A673 (cell line): ENCODE results near the gene KCNIP4. TPM values are rescaled to one million over a fixed set of nuclear protein-coding genes. Genes with fewer than 3 reads are reported as not detected.

ENCODE experiments used
- BruUV-seq: library from RNA; stranded (reverse); fragments of 400-500 nt; replicated peaks from 2 replicates; lab custom pipeline; 2021; lab: Mats Ljungman, UMichigan
- CTCF ChIA-PET: fragments of 300-600 bp; sonication (Branson Sonifier 250); formaldehyde crosslinking; loops from one replicate; lab custom pipeline; 2022; ENCODE audit warnings: antibody characterized with exemption; lab: Charles Lee
- POLR2A ChIA-PET: fragments of 300-600 bp; sonication (Branson Sonifier 250); formaldehyde crosslinking; loops from one replicate; lab custom pipeline; 2022; ENCODE audit warnings: antibody characterized with exemption; ENCODE audit not compliant: low non-redundant PET; lab: Charles Lee
- DNase-seq: peaks from one replicate; pipeline ENCODE4 v3.0.0-alpha.2; 2015; ENCODE audit warnings: low spot score
- H3K27ac ChIP-seq: fragments of 200-600 bp; sonication (generic); 2 replicates; pipeline ENCODE4 v1.5.1; 2016; ENCODE audit warnings: mixed run types, low read depth, mild to moderate bottlenecking, mixed read lengths, antibody characterized with exemption, low read length; ENCODE audit not compliant: poor library complexity, severe bottlenecking
- H3K27me3 ChIP-seq: fragments of 200-600 bp; sonication (generic); replicated peaks from 2 replicates; pipeline ENCODE4 v1.6.1; 2017; ENCODE audit warnings: mixed run types, low read depth, mild to moderate bottlenecking, mixed read lengths, antibody characterized with exemption, low read length; ENCODE audit not compliant: insufficient read depth, poor library complexity
- H3K36me3 ChIP-seq: fragments of 200-600 bp; sonication (generic); 2 replicates; pipeline ENCODE4 v1.6.1; 2016; ENCODE audit warnings: mixed run types, mild to moderate bottlenecking, mixed read lengths, antibody characterized with exemption, low read length; ENCODE audit not compliant: insufficient read depth, poor library complexity, severe bottlenecking
- H3K4me1 ChIP-seq: fragments of 200-600 bp; sonication (generic); 2 replicates; pipeline ENCODE4 v1.6.1; 2017; ENCODE audit warnings: mixed run types, mild to moderate bottlenecking, mixed read lengths, antibody characterized with exemption, low read length; ENCODE audit not compliant: insufficient read depth, poor library complexity, severe bottlenecking
- H3K4me3 ChIP-seq: fragments of 200-600 bp; sonication (generic); 2 replicates; pipeline ENCODE4 v1.5.1; 2016; ENCODE audit warnings: low read depth, mixed run types, mild to moderate bottlenecking, mixed read lengths, low read length; ENCODE audit not compliant: poor library complexity, severe bottlenecking
- H3K9me3 ChIP-seq: fragments of 200-600 bp; sonication (generic); 2 replicates; pipeline ENCODE4 v1.6.1; 2016; ENCODE audit warnings: mixed run types, low read depth, mild to moderate bottlenecking, mixed read lengths, antibody characterized with exemption, low read length; ENCODE audit not compliant: poor library complexity, severe bottlenecking
- EZH2 ChIP-seq: fragments of 200-600 bp; sonication (generic); IDR thresholded peaks from 2 replicates; pipeline ENCODE4 v1.6.1; 2017; ENCODE audit warnings: borderline replicate concordance, low read depth, mild to moderate bottlenecking, mixed read lengths, antibody characterized with exemption, low read length; ENCODE audit not compliant: poor library complexity, severe bottlenecking
- intact Hi-C: fragments of 100-400 bp; cut with micrococcal nuclease; formaldehyde crosslinking; loops from one replicate; pipeline ENCODE4 v1.10.0; 2022; ENCODE audit not compliant: unreplicated experiment
- total RNA-seq: library from RNA; stranded (reverse); gene quantifications from 2 replicates; pipeline ENCODE4 v1.2.3, GENCODE V29; 2021
- TF ChIP-seq, protein P1 (sequence below): fragments of 300-800, 200-600 bp; sonication (generic); conservative IDR thresholded peaks from 2 replicates; pipeline ENCODE4 v1.5.1; 2017; ENCODE audit warnings: low read depth, mild to moderate bottlenecking, antibody characterized with exemption, low read length, moderate library complexity, mixed read lengths

Gene KCNIP4
- total RNA-seq, 1 experiment from 2014 or later, result not detected

DNA sequence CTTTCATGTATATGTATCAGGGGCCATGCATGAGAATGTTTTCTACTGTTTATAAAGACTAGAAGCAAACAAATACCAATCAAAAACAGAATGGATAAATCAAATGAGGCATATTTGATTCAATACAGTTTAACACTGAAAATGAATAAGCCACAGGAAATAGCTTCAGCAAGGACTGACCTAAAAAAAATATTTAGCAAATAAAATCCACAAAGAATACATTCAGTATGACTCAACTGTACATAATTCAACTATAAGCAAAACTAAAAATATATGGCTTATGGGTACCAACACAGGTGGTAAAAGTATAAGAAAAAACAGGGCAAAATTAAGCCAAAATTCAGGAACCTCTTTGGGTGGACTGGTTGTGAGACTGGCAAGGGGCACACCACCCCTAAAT lies 112.9 kb downstream of the KCNIP4 start:
- Histone ChIP-seq H3K36me3 (no peaks in the 10 kb centered on the region), H3K27ac (no peak overlapping the region), H3K4me3 (no peak overlapping the region), H3K27me3 (no peaks in the 10 kb centered on the region), H3K9me3 (no peaks in the 10 kb centered on the region), H3K4me1 (no peaks in the 10 kb centered on the region)
- BruUV-seq, result no TSS peak
- intact Hi-C loops, result no loop called here
- no peak for TF ChIP-seq EZH2
- TF ChIP-seq, protein P1, sequence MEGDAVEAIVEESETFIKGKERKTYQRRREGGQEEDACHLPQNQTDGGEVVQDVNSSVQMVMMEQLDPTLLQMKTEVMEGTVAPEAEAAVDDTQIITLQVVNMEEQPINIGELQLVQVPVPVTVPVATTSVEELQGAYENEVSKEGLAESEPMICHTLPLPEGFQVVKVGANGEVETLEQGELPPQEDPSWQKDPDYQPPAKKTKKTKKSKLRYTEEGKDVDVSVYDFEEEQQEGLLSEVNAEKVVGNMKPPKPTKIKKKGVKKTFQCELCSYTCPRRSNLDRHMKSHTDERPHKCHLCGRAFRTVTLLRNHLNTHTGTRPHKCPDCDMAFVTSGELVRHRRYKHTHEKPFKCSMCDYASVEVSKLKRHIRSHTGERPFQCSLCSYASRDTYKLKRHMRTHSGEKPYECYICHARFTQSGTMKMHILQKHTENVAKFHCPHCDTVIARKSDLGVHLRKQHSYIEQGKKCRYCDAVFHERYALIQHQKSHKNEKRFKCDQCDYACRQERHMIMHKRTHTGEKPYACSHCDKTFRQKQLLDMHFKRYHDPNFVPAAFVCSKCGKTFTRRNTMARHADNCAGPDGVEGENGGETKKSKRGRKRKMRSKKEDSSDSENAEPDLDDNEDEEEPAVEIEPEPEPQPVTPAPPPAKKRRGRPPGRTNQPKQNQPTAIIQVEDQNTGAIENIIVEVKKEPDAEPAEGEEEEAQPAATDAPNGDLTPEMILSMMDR, result no peak
- no peak for DNase-seq
- ChIA-PET CTCF (no interaction called here), POLR2A (no interaction called here)

- no peak overlapping the region for H3K27ac ChIP-seq
- DNase-seq, result no peak
- TF ChIP-seq EZH2, result no peak
- TF ChIP-seq, protein P1, result no peak
- no peaks in the 10 kb centered on the region for H3K27me3 ChIP-seq
- no peaks in the 10 kb centered on the region for H3K36me3 ChIP-seq
- H3K4me3 ChIP-seq, result no peak overlapping the region
- H3K9me3 ChIP-seq, result no peaks in the 10 kb centered on the region
- ChIA-PET POLR2A (no interaction called here), CTCF (no interaction called here)
- BruUV-seq, result no TSS peak
- no peaks in the 10 kb centered on the region for H3K4me1 ChIP-seq
- intact Hi-C loops, result no loop called here
Measured at GRCh38 chr4:21830272-21830671, 118.3 kb downstream of the KCNIP4 start.

GRCh38 chr4:21827575-21827974 lies 121.0 kb downstream of the KCNIP4 start:
- CTCF ChIA-PET, result no interaction called here

More at GRCh38 chr4:21827575-21827974, 121.0 kb downstream of the KCNIP4 start:
- Histone ChIP-seq H3K4me1 (no peaks in the 10 kb centered on the region), H3K9me3 (no peaks in the 10 kb centered on the region), H3K36me3 (no peaks in the 10 kb centered on the region), H3K4me3 (no peak overlapping the region), H3K27me3 (no peaks in the 10 kb centered on the region), H3K27ac (no peak overlapping the region)
- TF ChIP-seq, protein P1, result no peak
- TF ChIP-seq EZH2, result no peak
- POLR2A ChIA-PET, result no interaction called here
- BruUV-seq, result no TSS peak
- intact Hi-C loops, result no loop called here
- no peak for DNase-seq
